ENCODE results near the gene GALNTL6. TPM values are rescaled to one million over a fixed set of nuclear protein-coding genes. Genes with fewer than 3 reads are reported as not detected.

Gene GALNTL6
- total and polyA plus RNA-seq, 8 donors, result 0.13 to 0.41 (median 0.21) TPM; not detected in 4

GRCh38 chr4:172996571-172997216, 1183.5 kb downstream of the GALNTL6 start:
- no peak for FAIRE-seq
- 88 to 95% methylated on average over 4 of the region's 4 CpGs for WGBS, 2 donors
- no peaks in the 10 kb centered on the region for H3K9me3 ChIP-seq
- intact Hi-C loops (cut with DNase I), result no loop called here
- TF ChIP-seq CTCF (IDR thresholded peaks at IDR 0.05), result no peak
- DNase-seq, result no peak
- no peak overlapping the region for H3K4me3 ChIP-seq
- H3K27ac ChIP-seq, result no peak overlapping the region
- H3K27me3 ChIP-seq, result no peaks in the 10 kb centered on the region
- H3K36me3 ChIP-seq, result no peaks in the 10 kb centered on the region
- no peaks in the 10 kb centered on the region for H3K4me1 ChIP-seq
- peak in 1 of 4 donors; percentile 35 for ATAC-seq

GRCh38 chr4:172997217-172997609, 1184.0 kb downstream of the GALNTL6 start:
- Histone ChIP-seq H3K9me3 (no peaks in the 10 kb centered on the region), H3K27ac (no peak overlapping the region), H3K4me3 (no peak overlapping the region), H3K4me1 (no peaks in the 10 kb centered on the region), H3K36me3 (no peaks in the 10 kb centered on the region), H3K27me3 (no peaks in the 10 kb centered on the region)
- DNase-seq (no peak), FAIRE-seq (no peak), ATAC-seq (no peak)
- WGBS, 2 donors, result 82 to 86% methylated on average over 6 of the region's 6 CpGs
- intact Hi-C loops (cut with DNase I), result no loop called here
- no peak for TF ChIP-seq CTCF (IDR thresholded peaks at IDR 0.05)

- Histone ChIP-seq H3K4me3 (no peak overlapping the region), H3K36me3 (no peaks in the 10 kb centered on the region), H3K4me1 (no peaks in the 10 kb centered on the region), H3K9me3 (no peaks in the 10 kb centered on the region), H3K27me3 (no peaks in the 10 kb centered on the region), H3K27ac (no peak overlapping the region)
- DNase-seq, result no peak
- TF ChIP-seq CTCF (IDR thresholded peaks at IDR 0.05), result no peak
- FAIRE-seq, result no peak
- intact Hi-C loops (cut with DNase I), result no loop called here
- ATAC-seq, result no peak
Observed at GRCh38 chr4:172997856-172998255, 1184.7 kb downstream of the GALNTL6 start.

- H3K4me3 ChIP-seq, result no peak overlapping the region
- 71 to 72% methylated on average over 7 of the region's 7 CpGs for WGBS, 2 donors
- H3K4me1 ChIP-seq, result no peaks in the 10 kb centered on the region
- FAIRE-seq (no peak), ATAC-seq (peak in 2 of 4 donors; percentile 47 to 58), DNase-seq (no peak)
- no peak for TF ChIP-seq CTCF (IDR thresholded peaks at IDR 0.05)
- intact Hi-C loops (cut with DNase I), result no loop called here
- no peaks in the 10 kb centered on the region for H3K9me3 ChIP-seq
- H3K27me3 ChIP-seq, result no peaks in the 10 kb centered on the region
- H3K27ac ChIP-seq, result no peak overlapping the region
- H3K36me3 ChIP-seq, result no peaks in the 10 kb centered on the region
Observed at GRCh38 chr4:172998527-172999469, 1185.6 kb downstream of the GALNTL6 start.

GRCh38 chr4:173001571-173001970, 1188.4 kb downstream of the GALNTL6 start:
- no peak for TF ChIP-seq CTCF (IDR thresholded peaks at IDR 0.05)
- FAIRE-seq (no peak), ATAC-seq (no peak), DNase-seq (no peak)
- Histone ChIP-seq H3K4me3 (no peak overlapping the region), H3K9me3 (no peaks in the 10 kb centered on the region), H3K27ac (no peak overlapping the region), H3K4me1 (peaks cover 0 to 2% (median 0%) of the 10 kb centered on the region in 3 donors), H3K36me3 (no peaks in the 10 kb centered on the region), H3K27me3 (no peaks in the 10 kb centered on the region)
- intact Hi-C loops (cut with DNase I), result no loop called here

All from pancreas (tissue), 10 donors.